Measurements from ENCODE around the gene SYPL2.
"Not testable (repeated sequence)": the region's sequence is repeated elsewhere in the genome, so short reads cannot be mapped to it uniquely, and the experiment has no call there.

Gene SYPL2

DNA sequence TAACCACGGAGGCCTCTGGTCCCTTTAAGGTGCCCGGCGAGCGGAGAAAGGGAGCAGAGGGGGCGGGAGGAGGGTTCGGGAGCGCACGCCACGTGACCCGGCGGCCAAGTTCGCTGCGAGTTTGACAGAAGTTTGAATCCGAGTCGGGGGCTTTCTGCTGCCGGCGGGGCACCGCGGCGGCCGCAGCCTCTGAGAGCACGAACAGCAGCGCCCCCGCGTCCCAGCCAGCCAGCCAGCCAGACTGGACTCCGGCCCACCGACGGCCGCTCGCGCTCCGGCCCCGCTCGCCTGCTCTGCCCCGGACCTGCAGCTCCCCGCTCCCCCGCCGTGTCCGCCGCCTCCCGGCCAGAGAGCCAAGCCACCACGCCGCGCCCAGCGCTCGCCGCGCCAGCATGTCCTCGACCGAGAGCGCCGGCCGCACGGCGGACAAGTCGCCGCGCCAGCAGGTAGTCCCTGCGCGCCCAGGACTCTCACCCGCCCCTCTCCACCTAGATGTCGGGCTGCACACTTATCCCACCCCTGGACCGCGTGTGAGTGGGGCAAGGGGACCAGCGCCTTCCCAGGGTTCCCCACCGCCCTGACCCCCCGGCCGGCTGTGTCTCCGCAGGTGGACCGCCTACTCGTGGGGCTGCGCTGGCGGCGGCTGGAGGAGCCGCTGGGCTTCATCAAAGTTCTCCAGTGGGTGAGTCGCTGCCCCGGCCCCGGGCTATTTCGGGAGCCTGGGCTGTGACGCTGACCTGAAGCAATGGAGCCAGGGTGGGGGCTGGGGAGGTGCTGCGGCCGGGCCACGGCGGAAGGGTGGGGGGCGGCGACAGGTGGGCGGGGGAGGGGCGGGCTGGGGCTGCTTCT, at the start of gene SYPL2:
Gene SYPL2, plus strand, starts transcription at position 95 of the 849 bp plus-strand sequence. Its CDS starts 298 bp downstream, at position 393.
- DNase-seq: no peak

DNA sequence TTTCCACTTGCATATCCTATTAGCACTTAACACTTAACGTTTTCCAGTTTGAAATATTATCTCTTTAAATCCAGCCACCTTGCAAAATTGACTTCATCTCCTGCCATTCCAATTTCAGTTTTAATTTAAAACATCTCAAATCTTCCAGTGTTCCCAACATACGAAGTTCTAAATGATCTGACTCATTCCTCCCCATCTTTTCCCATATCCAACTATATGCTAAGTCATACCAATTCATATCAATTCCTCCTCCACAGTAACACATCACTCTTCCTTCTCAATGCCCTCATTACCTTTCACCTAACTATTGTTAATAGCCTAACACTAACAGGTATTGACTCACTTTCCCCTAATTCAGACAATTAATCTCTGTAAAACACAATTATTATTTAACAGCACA, 42.8 kb upstream of the SYPL2 start:
- no peak for DNase-seq

GRCh38 chr1:109425391-109426280, 40.7 kb upstream of the SYPL2 start:
- peak; percentile 34 for DNase-seq

GRCh38 chr1:109426281-109427170, 39.8 kb upstream of the SYPL2 start, which contains the start of gene PSMA5:
Gene PSMA5, minus strand, starts transcription at chr1:109426448. Its CDS starts 118 bp downstream, at chr1:109426330.
- peak; percentile 98 for DNase-seq

- DNase-seq: no peak
Measured at GRCh38 chr1:109427171-109427467, 39.2 kb upstream of the SYPL2 start.

DNA sequence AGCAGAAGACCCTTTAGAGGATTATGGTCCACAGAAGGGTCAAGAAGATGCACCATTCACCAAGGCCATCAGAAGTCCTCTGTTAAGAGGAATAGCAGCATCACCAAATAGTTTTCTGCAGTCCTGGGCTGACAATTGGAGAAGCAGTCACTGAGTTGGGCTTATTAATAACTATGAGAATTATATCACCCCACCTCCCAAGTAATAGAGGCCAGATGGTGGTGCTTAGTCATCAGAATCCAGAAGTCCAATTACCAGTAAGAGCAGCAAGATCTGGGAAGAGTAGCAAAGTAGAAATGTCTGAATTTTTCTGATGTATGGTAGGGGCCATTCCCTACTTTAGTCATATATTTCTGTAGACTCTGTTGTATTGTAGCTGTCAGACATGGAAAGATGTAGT, 34.0 kb upstream of the SYPL2 start:
- DNase-seq: no peak

DNA sequence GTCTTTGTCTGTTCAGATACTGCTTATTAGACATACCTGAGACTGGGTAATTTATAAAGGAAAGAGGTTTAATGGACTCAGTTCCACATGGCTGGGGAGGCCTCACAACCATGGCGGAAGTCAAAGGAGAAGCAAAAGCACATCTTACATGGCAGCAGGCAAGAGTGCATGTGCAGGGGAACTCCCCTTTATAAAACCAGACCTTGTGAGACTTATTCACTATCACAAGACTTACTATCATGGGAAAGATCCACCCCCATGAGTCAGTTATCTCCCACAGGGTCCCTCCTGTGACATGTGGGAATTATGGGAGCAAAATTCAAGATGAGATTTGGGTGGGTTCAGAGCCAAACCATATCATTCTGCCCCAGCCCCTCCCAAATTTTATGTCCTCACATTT, 33.0 kb upstream of the SYPL2 start:
- DNase-seq: no peak

GRCh38 chr1:109434484-109434883, 31.9 kb upstream of the SYPL2 start:
- no peak for DNase-seq

- DNase-seq: no peak
Measured at GRCh38 chr1:109438798-109439297, 27.5 kb upstream of the SYPL2 start.

DNA sequence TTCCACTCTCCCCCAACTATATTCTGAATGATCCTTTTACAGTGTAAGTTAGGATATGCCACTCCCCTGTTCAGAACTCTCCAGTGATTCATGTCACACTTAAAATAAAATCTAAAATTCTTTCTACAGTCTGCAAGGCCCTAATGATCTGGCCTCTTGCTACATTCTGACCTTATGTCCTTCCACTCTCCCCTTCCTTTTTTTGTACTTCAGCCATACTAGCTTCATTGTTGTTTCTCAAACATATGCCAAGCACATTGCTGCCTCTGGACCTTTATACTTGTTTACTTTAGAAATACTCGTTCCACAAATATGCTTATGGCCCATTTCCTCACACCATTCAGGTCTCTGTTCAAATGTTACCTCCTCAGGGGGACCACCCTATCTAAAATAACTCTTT, 25.3 kb upstream of the SYPL2 start:
- no peak for DNase-seq

- no peak for DNase-seq
Measured at GRCh38 chr1:109443476-109443875, 22.9 kb upstream of the SYPL2 start.

DNA sequence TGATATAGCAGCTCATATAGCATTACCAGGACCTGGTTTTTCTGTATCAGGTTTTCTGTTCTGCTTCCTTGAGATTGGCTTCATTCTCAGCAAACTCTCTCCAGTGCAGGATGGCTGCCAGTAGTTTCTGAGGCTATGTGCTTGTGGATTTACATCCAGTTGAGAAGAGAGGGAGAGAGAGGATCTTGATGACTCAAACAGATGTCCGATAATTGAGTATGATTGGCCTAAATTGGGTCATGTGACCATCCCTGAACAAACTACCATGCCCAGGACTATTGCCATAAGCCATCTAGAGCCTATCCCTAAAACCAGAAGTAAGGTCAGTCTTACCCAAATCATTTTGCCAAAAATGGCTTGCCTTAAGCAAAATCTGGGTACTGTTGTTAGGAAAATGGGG, 22.0 kb upstream of the SYPL2 start:
- no peak for DNase-seq

DNA sequence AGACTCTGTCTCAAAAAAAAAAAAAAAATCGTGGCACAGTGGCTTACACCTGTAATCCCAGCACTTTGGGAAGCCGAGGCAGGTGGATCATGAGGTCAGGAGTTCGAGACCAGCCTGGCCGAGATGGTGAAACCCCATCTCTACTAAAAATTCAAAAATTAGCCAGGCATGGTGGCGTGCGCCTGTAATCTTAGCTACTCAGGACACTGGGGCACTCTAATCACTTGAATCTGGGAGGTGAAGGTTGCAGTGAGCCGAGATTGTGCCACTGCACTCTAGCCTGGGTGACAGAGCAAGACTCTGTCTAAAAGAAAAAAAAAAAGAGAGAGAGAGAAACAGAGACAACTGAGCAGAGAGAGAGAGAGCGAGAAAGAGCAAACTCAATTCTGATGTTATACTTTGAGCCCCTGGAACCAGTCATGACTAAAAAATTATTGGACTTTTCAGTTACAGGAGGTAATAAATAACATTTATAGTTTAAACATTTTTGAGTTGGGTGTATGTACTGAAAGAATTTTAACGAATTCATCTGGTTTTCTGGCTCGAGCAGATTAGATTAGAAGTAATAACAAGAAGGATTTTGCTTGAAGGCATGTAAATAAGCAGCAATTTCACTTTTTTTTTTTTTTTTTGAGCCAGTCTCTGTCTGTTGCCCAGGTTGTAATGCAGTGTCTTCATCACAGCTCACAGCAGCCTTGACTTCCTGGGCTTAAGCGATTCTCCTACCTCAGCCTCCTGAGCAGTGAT, 20.2 kb upstream of the SYPL2 start:
- DNase-seq: not testable (repeated sequence)

- no peak for DNase-seq
Measured at GRCh38 chr1:109447524-109447923, 18.8 kb upstream of the SYPL2 start.

- no peak for DNase-seq
Measured at GRCh38 chr1:109454497-109455133, 11.7 kb upstream of the SYPL2 start.

DNA sequence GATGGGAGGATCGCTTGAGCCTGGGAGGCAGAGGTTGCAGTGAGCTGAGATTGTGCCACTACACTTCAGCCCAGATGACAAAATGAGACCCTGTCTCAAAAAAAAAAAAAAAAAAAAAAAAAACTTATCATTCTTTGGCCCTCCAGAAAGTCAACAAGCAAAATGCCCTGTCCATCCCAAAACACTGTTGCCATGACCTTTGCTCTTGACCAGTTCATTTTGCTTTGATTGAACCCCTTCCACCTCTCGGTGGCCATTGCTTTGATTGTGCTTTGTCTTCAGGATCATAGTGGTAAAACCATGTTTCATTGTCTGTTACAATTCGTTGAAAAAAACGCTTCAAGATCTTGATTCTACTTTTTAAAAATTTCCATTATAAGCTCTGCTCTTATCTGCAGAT, 8.5 kb upstream of the SYPL2 start:
- DNase-seq: no peak

DNA sequence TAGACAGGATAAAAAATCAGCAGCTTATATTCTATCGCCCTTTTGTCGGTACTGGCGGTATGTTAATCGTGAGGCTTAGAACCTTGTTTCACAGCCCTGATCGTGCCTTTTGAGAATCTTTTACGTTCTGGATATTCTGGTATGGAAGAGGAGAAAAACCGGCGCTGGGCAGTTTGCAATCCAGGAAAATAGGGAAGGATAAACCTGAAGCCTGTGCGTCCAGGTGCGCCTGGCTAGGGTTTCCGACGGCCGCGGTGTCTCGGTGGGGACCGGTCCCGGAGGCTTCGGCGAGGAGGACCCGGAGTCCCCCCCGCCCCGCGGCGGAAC, 258 bp upstream of the SYPL2 start:
- DNase-seq: no peak

GRCh38 chr1:109467301-109467777, 993 bp downstream of the SYPL2 start:
- no peak for DNase-seq

DNA sequence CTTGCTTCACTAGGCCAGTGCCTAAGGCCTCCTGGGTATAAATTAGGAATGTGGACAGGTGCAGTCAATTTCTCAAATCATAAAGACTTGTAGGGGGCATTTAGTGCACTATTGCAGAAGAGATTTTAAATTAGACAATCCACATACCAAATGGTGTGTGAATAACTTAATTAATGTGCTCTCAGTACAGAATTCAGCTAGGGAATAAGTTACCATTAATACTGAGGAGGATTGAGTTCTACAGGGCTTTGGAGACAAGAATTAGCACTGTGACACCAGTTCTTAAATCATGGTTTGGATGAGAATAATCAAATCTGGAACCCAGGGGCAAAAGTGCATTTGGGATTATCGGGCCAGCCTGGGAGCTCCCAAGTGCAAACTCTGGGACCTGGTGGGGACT, 1.7 kb downstream of the SYPL2 start:
- no peak for DNase-seq

GRCh38 chr1:109468903-109469302, 2.6 kb downstream of the SYPL2 start:
- no peak for DNase-seq

DNA sequence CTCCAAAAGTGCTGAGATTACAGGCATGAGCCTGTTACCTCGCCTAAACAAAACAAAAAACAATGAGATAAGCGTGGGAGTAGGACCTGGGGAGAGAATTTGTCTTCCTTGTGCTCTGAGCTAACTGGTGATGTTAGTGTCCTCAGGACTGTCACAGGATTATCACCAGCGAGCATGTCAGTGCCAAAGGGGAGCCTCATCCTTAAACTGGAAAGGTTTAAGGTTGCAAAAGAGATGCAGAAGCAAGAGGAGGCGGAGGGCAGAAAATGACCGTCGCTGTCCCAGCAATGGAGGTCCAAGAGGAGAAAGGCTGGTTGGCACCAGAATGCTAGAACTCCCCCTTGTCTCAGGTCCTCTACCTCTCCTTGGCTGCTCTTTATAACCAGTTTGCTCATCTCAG, 3.9 kb downstream of the SYPL2 start:
- no peak for DNase-seq

DNA sequence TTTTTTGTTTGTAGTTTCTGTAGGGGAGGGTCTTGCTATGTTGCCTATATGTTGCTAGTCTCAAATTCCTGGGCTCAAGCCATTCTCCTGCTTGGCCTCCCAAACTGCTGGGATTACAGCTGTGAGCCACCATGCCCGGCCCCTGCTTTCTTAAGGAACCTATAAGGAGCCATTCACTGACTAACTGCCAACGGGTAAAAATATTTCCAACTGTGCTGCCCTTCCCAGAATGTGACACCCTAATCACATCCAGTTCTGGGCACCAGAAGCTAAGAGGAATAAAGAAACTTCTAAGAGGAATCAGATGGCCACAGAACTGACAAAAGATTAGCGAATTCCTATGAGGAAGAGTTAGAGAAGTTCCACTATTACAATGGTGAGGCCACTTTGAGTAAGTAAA, 6.4 kb downstream of the SYPL2 start:
- DNase-seq: no peak

Data from NCI-H2171 (cell line).